ENCODE data around the gene BRD3OS.

- TF ChIP-seq POLR2AphosphoS5 (IDR thresholded peaks at IDR 0.05): no peak
- no peak for TF ChIP-seq POLR2A (IDR thresholded peaks at IDR 0.05)
- no peak for TF ChIP-seq CTCF (IDR thresholded peaks at IDR 0.05)
- no peak for TF ChIP-seq EP300 (IDR thresholded peaks at IDR 0.05)
These were observed 41.2 kb downstream of the BRD3OS start for GRCh38 chr9:134066526-134066912.

All from gastroesophageal sphincter (tissue), 3 donors.